NCI-H2081 treated with DMSO at 0.1 percent for 48 hours (cell line): ENCODE measurements around the gene CREBBP.

Source experiments
- DNase-seq: peaks from one replicate; lab custom pipeline; 2025; lab: John Stamatoyannopoulos, UW

The CREBBP gene

DNA sequence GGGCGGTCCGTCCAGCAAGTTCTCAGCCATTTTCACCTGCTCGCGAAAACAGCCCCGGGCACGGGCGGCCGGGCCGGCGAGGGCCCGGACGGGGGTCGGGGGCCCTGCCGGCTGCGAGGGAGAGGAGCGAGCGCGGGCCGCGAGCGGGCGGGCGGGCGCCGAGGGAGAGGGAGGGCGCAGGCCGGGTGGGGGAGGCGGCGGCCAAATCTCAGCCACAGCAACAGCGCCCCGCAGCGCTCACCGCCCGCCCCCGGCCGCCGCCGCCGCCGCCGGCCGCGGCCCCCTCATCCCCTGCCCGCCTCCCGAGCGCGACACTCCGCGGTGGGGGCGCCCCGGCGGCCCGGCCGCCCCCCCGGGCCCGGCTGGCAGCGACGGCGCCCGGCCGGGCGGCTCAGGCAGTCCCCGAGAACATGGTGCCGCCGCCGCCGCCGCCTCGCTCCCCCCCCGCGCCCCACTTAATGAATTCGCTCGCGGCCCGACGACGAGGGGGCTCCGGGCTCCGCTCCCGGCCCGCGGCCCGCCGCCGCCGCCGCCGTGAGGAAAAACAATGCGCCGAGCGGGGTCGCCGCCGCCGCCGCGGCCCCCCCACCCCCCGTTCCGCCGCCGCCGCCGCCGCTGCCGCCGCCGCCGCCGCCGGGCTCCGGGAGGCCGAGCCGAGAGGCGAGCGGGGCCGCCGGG is 487 bp downstream of the CREBBP start:
- no peak for DNase-seq

DNA sequence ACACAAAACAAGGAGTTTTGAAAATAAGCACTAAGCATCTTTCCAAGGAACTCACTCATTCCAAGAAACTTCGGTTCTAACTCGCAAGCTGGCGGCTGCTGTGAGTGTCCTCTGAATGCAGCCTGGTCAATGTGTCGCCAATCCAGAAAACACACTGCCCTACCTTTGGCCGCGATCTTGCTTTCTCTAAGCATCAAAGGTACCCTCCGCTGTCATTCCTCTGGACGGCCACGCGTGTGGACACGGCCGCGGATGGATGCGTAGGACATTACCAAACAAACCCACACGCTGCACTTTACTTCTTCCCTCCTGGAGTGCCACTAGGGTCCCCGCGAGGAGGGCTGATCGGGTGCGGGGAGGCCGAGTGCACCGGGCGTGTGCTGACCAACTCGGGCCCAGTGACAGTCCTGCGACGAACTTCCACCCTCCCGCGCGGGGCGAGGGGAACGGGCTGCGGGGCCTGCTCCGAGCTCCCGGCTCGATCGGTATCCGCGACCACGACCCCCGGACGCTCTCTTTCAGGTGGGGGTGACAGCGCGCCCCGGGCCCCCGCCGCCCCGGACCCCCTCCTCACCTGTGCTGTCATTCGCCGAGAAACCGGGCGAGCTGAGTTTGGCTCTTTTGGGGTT is 1.1 kb downstream of the CREBBP start:
- DNase-seq = no peak

DNA sequence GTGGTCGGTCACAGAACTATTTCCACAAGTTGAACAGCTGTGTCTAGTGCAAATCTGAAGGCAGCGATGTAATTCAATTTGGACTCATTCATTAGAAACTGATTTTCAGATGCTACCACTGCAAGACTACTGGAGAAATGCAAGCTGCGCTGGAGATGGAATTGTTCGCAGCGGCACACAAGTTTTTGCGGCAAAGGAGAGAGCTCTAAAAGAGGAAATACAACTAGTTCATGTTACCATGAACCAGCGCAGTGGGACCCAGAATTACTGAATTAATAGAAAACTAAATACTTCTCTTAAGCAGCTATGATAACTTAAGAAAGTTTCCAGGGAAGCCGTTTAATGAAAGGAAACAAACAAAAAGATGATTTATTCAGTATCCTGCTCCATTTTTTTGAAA is 1.9 kb downstream of the CREBBP start:
- no peak for DNase-seq

DNA sequence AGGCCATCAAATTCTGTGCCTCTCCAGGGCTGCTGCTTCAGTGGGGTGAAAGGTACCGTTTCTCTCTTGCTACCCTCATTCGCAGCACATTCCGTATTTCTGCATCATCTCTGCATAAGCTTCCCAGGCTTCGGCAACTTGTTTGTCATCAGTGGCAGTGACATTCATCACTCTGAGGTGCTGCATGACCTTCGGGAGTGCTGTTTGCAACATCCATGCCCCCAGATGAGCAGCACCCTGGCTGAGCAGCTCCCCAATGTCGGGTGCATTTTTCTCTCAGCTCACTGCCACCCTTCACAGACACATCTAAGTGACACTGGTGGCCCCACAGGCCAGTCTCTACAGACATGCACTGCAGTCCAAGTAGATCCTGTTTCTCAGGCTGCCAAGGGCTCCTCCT is 3.8 kb downstream of the CREBBP start:
- DNase-seq = no peak

DNA sequence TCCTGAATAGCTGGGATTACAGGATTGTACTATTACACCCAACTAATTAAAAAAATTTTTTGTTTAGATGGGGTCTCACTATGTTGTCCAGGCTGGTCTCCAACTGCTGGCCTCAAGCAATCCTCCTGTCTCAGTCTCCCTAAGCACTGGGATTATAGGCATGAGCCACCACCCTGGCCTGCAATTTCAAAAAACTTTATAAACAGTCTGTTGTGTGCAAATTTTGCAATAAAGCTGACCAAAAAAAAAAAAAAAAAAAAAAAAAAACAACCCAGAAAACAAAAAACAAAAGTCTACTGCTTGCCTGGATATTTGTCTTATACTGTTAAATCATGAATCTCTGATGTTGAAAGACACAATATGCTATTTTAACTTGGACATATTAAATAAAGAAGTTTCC is 4.4 kb downstream of the CREBBP start:
- no peak for DNase-seq

DNA sequence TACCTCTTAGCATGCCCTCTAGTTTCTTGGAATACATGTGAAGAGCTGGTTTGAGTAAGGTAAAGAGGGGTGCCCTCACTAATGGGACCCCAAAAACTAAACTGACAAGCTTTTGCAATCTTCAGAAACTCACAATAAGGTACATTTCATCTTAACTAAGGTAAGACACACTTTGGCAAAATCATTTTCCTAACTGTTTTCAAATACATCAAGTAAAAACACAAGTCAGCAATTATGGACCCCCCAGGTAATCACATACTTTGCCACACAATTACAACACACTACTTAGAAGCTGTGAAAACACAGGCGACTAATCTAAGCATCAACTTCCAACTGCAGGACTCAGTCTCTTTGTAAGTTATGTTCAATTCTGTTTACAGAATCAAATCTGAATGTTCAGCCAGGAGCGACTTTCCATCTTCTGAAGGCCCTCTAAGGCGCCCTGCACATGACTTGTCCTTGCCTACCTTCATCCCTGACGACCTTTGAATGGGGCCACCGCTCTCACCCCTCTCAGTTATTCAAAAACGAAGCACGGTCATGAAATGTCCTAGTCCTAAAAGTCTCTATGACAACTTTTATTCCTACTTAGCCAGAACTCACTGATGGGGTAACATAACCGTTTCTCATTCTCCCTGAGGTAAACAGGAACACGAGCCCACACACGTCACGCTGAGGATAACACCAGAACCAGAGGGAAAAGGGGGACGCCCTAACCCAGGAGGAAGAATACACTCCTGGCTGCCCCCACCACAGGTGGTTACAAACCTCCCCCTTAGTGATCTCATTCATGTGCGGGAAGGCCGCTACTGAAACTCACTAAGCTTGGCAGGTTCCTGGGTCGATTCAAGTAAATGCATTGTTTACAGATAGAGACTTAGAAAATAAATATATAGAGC is 5.5 kb downstream of the CREBBP start:
- no peak for DNase-seq

DNA sequence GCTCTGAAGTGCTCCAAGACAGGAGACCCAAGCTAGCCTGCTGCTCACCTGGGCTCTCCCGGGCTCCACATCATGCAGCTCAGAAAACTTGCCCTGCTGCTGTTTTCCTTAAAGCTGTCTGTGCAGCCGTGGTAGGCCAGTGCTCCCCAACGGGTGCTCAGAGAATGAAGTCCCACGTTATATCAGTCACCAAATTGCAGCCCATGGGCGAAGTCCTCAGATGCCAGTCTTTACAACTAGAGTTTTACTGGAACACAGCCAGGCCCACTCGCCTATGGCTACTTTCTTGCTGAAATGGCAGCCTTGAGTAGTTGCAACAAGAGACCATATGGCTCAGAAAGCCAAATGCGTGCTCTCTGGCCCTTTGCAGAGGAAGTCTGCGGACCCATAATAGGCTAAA is 6.3 kb downstream of the CREBBP start:
- DNase-seq = no peak

DNA sequence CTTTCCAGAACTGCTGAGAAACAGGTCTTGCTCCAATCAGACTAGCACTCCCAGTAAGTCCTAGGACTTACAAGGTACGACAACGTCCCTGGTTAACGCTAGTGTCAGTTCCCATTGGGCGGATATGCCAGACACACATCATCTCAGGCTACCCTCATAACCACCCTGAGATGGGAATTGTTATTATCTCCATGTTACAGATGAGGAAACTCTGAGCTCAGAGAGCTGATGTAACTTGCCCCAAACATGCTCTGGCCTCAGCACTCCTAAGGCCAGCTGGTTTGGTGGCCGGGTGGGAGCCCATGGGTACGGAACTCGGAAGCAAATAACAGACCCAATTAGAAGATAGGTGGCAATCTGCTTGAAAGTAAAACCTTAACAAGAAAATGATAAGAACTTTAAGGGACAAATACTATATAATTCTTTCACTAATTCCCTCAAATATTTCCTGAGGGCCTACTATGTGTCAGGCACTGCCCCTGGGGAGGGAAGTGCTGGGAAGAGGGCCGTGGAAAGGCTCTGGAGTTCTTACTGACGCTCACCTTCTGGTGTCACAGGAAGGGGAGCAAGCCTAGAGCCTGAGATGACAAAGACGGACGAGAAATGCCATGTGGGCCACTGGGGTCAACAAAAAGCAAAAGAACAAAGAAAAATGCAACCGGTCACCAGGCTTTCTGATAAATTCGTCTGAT is 6.9 kb downstream of the CREBBP start:
- no peak for DNase-seq

DNA sequence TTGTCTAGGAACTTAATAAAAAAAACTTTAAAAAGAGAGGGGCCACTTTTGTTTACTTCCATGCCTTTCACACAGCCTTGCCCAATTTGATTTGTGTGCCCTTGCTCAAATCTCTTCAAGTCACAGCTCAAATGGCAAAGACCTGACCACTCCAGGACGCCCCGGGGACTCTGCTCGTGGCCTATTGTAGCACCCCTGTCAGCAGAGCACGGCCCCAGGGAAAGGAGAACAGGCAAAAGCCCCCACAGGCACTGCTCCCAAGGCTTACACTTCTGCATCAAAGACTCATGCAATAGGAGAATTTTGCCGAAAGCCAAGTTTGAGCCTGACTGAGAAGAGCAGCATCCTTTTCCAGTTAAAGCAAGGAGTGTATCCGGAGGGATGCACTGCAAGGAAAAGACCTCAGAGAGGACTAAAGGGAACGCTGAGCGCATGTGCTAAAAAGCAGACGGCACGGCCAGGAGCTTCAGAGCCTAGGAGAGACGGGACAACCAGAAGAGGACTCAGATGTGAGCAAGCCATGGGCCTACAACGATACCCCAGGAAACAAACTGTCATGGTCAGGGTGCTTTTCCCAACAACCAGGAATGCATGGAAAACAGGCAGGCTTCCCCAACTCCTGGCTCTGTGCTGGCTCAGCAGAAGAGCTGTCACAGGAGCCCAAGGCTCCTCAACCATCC is 8.2 kb downstream of the CREBBP start:
- no peak for DNase-seq

DNA sequence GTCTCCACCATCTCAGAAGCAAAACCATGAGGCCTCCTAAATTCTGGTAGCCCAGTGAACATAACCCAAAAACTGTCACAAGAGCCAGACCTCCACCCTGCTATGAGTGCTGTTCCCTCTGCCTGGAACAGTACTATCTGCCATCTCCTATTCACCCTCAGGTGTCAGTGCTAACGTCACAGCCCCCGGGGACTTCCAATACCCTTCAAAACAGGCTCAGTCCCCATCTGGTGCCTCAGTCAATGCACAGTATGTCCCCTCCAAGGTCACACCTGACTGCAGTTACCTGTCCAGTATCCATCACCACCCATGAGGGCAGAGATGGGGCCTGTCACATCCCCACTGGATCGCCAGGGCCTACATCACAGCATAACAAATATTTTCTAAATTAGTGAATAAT is 11.5 kb downstream of the CREBBP start:
- no peak for DNase-seq

DNA sequence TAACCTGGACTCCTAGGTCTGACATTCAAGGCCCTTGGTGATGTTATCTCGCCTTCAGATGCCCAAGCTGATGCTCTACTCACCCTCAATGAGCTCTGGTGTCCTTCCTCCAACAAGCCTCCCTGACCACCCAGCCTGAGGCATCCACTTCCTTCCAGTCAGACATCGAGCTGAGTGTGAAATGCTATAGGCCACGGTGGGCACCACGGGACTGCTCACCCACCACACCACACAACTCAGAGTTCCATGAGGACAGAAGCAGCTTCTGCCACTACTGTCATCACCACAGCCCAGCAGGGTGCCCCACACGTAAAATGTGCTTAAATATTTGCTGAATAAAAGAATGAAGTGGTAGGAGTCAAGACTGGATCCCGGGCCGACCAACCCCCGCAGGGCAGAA is 12.0 kb downstream of the CREBBP start:
- no peak for DNase-seq

DNA sequence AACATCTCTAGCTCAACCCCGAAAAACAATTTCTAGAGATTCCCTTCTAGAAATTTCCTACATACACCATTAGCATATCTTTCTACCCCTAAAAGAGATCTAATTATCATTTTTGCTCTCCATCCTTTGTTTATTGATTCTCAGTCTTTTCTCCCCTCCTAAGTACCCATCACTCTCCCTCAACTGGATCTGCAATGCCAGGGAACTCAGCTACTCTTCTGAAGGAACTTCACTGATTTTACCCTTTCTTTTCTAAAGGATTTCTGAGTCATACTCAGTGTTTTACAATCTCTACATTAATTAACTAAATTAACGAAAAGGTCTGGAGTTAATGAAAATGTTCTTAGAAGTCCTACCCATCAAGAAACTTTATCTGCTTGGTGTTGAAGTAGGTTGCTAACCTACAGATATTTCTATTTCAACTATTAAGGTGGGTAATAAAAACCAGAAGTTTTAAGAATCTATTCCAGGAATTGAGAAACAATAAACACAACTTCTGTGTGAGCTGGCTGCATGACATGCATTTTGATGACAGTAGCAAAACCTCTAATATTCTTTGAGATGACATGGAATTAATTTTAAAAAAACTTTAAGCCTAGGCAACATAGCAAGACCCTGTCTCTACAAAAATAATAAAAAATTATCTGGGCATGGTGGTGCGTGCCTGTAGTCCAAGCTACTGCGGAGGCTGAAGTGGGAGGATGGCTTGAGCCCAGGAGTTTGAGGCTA is 13.6 kb downstream of the CREBBP start:
- no peak for DNase-seq

DNA sequence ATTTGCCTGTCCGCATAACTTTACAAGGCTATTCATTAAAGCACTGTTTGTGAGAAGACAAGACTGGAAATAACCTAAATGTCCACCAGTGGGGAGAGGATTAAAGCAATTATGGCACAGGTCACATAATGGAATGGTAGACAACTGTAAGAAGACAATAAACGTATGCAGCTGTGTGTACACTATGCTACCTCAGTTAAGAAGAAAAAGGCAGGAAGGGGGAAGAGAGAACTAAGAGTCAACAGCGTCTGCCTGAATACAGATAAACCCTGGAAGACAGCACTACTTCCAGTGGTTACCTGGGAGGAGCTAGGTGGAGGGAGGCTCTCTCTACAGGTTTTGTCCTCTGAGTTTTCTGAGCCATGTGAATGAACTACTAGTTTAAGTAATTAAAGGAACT is 15.3 kb downstream of the CREBBP start:
- no peak for DNase-seq

DNA sequence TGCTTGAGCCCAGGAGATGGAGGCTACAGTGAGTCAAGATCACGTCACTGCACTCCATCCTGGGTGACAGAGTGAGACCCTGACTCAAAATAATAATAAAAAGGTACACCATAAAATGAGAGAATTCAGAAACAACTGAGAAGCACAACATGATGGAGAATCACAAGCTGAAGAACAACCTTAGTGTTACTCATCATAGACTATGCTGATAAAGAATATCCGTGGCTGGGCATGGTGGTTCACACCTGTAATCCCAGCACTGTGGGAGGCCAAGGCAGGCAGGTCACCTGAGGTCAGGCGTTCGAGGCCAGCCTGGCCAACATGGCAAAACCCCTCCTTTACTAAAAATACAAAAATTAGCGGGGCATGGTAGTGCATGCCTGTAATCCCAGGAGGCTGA is 16.0 kb downstream of the CREBBP start:
- no peak for DNase-seq

DNA sequence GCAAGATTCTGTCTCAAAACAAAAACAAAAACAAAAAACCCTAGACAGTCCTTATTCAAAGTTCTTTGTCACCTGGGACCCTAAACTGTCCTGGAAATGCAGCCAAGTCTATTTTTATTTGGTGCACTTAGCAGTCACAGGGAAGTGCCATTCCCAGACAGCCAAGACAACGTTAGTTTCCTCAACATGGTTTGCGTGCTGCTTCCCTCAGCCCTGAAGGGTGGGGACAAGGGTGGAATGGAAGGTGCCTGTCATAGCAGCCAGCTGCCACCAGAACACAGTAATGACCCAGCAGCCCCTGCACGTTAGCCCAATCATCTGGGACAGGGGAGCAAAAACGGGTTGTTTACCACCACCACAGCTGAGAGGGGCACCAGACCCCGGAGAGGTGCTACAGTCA is 16.9 kb downstream of the CREBBP start:
- no peak for DNase-seq

DNA sequence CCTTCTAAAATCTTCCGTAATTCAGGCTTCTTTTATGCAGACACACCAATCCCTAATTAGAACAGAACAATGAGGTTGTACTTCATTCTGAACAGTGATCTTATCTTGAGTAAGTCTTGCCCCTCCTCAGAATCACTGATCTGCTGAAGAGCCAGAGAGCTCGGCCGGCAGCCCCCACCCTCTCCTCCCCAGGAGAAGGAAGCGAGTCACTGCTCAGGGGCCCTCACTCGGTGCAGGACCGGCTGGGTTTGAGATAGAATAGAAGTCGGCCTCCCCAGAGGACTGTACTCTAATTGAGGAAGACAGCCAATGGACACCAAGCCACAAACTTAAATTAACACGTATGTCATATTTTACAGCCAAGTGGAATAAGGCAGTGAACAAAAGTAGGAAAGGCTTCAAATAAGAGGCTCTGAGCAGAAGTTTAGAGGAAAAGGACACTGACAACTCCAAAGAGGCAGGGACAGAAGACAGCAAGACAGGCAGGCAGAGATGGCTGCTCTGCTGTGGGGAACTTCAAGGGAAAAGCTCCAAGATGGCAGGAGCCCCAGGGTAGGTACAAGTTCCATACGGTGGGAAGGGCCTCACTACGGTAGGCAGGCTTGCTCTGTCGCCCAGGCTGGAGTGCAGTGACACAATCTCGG is 18.6 kb downstream of the CREBBP start:
- no peak for DNase-seq

DNA sequence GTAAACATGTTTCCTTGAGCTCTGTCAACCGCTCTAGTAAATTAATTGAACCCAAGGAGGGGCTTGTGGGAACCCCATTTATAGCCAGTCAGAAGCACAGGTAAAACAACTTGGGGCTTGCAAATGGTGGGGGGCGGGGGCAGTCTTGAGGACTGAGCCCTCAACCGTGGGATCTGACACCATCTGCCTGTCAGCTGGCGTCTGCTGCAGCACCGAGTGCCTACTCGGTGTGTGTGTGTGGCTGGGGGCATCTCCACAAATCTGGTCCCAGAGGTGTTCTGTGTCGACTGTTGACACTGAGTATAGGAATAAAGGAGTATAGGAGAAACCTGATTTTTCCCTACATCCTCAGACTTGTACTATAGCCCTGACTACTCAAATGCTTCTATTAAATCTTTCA is 20.6 kb downstream of the CREBBP start:
- DNase-seq = no peak

DNA sequence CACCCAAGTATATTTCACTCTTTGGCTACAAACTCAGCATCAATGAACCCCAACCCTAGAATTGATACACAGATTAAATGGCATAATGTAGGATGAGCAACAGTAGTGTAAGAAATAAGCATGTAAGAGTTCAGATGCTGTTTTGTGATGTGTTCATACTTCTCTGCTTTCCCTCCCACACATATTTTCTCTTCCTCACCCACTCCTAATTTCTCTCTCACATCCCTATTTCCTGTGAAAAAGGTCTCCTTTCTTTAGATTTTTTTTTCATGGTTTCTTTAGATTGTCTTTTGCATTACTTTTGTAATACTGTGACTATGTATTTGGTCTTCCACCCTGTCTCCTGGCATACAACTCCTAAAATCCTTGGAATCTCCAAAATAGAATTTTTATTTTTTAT is 21.7 kb downstream of the CREBBP start:
- no peak for DNase-seq

DNA sequence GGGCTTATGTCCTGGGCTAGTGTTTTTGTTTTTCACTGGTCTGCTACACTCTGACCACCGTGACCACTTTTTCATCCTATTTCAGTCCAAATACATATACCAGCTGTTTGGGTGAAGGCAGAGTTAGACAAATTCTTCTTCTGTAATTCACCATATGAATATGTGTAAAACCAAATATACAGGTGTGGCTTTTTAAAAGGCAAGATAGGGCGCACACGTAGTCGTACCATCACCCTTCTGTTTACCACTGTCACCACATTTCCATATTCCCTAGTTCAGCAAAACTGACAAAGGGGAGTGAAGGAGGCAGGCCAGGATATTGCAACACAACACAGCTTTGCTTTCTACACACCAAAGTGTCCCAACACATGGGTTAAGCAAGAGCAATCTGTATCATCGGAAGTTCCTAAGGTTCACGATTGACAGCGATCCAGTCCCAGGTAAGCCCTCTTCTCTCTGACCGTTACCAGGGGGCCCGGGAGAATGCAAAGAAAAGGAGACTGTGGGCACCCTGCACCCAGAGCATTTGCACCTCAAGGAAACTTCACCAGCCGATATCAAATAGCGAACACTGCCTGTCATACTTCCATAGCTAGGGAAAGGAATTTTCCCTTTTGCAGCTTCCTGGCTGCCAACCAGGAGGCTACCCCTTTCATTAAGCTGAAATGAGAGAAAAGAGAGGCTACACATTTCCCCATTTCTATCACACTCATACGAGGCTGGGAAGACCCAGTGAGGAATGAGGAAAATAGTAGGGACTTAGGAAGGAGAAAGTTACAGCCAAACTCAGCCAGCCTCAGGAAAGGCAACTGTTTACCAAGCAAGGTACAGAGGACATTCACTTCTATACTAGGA is 23.1 kb downstream of the CREBBP start:
- no peak for DNase-seq
